Neural crest cell (in vitro differentiated cells): ENCODE data around the gene GLYATL2. TPM values are rescaled to one million over a fixed set of nuclear protein-coding genes. Genes with fewer than 3 reads are reported as not detected.

Experiments used
- DNase-seq: peaks from one replicate; pipeline ENCODE4 v3.0.0; 2021; ENCODE audit warnings: low read depth, mixed read lengths, low spot score
- H3K27ac Mint-ChIP-seq: one replicate; pipeline ENCODE4 v1.8.0; 2021; ENCODE audit warnings: mild to moderate bottlenecking, mixed read lengths; ENCODE audit not compliant: unreplicated experiment
- H3K27me3 Mint-ChIP-seq: 2 replicates; pipeline ENCODE4 v1.8.0; 2021; ENCODE audit warnings: low read depth, mild to moderate bottlenecking, mixed read lengths
- H3K36me3 Mint-ChIP-seq: 2 replicates; pipeline ENCODE4 v1.8.0; 2021; ENCODE audit warnings: low read depth, mild to moderate bottlenecking, mixed read lengths
- H3K4me1 Mint-ChIP-seq: 2 replicates; pipeline ENCODE4 v1.8.0; 2021; ENCODE audit warnings: mixed read lengths
- H3K4me3 Mint-ChIP-seq: one replicate; pipeline ENCODE4 v1.8.0; 2021; ENCODE audit warnings: mild to moderate bottlenecking, mixed read lengths
- H3K9me3 Mint-ChIP-seq: 2 replicates; pipeline ENCODE4 v1.8.0; 2021; ENCODE audit warnings: mixed read lengths
- CTCF ChIP-seq: fragments of 200-600 bp; sonication (generic); conservative IDR thresholded peaks from 2 replicates; pipeline ENCODE4 v1.5.0; 2021; ENCODE audit warnings: antibody characterized with exemption, mild to moderate bottlenecking
- total RNA-seq: library from RNA; stranded (reverse); gene quantifications from 2 replicates; pipeline ENCODE4 v1.2.1, GENCODE V29; 2021

GLYATL2 gene
- total RNA-seq, 1 donor from 2014 or later, result 2.4 TPM

GRCh38 chr11:58786693-58787092 is 57.8 kb downstream of the GLYATL2 start:
- DNase-seq, result no peak
- Mint-ChIP-seq H3K36me3 (peaks cover 3% of the 10 kb centered on the region), H3K27me3 (peaks cover 2% of the 10 kb centered on the region), H3K27ac (no peak overlapping the region), H3K4me1 (no peaks in the 10 kb centered on the region), H3K4me3 (no peak overlapping the region), H3K9me3 (peaks cover 14% of the 10 kb centered on the region)
- no peak for TF ChIP-seq CTCF

GRCh38 chr11:58784995-58785394 is 59.5 kb downstream of the GLYATL2 start:
- no peak overlapping the region for H3K27ac Mint-ChIP-seq
- H3K4me3 Mint-ChIP-seq, result no peak overlapping the region
- peaks cover 3% of the 10 kb centered on the region for H3K36me3 Mint-ChIP-seq
- TF ChIP-seq CTCF, result no peak
- DNase-seq, result no peak
- H3K27me3 Mint-ChIP-seq, result peaks cover 2% of the 10 kb centered on the region
- no peaks in the 10 kb centered on the region for H3K4me1 Mint-ChIP-seq
- peaks cover 15% of the 10 kb centered on the region for H3K9me3 Mint-ChIP-seq

Other genes starting within 250 kb of the GLYATL2 start
- 3.7 and 4.4 TPM in 2 replicates for gene CNTF, start 222.0 kb downstream of the GLYATL2 start, total RNA-seq
- not detected in 2 replicates for gene GLYAT, start 112.8 kb downstream of the GLYATL2 start, total RNA-seq
- 1.9 and 2.7 TPM in 2 replicates for gene GLYATL1, start 94.8 kb upstream of the GLYATL2 start, total RNA-seq
- gene GLYATL1B, start 241.6 kb upstream of the GLYATL2 start, total RNA-seq, result not detected in 2 replicates